A549 (cell line): ENCODE data around the gene TNS1. TPM values are rescaled to one million over a fixed set of nuclear protein-coding genes. Genes with fewer than 3 reads are reported as not detected.

ENCODE experiments used
- ATAC-seq, 2 experiments: fragments of 200-7000 bp in 1 of 2; fragments of >200 bp in 1 of 2; cut with Nextera tagmentation in 1 of 2; cut with Tn5 transposase in 1 of 2; 3 replicates each; pipeline versions ENCODE4 v1.8.0 to v1.9.1; 2018 to 2020; ENCODE audit warnings: mild to moderate bottlenecking in 1 of 2, moderate library complexity in 1 of 2
- CTCF ChIA-PET: fragments of 300-600 bp; sonication (Branson Sonifier 250); formaldehyde crosslinking; extraction: SDS; loops from one replicate; lab custom pipeline; 2021; ENCODE audit warnings: antibody characterized with exemption, inconsistent platforms; lab: Yijun Ruan, JAX
- POLR2A ChIA-PET: fragments of 350-600 bp; formaldehyde crosslinking; extraction: SDS; loops from one replicate; lab custom pipeline; 2021; ENCODE audit warnings: antibody characterized with exemption, inconsistent platforms; lab: Yijun Ruan, JAX
- DNase-seq, 2 experiments: peaks; one replicate each; pipeline versions ENCODE4 v3.0.0 to v3.0.0-alpha.2; 2011 to 2016; ENCODE audit warnings: low read depth in 1 of 2, low spot score in 1 of 2
- FAIRE-seq: peaks from 2 replicates; lab custom pipeline; 2011; peaks lifted over from hg19 to GRCh38; lab: Jason Lieb, UNC
- H3K27ac ChIP-seq, 2 experiments: fragments of >200 bp; sonication (Bioruptor Twin); formaldehyde crosslinking; 3 replicates each; pipeline ENCODE4 v1.5.1; 2016 to 2017
- H3K4me1 ChIP-seq: fragments of >200 bp; sonication (Bioruptor Twin); formaldehyde crosslinking; 3 replicates; pipeline ENCODE4 v1.6.1; 2016
- H3K4me2 ChIP-seq: fragments of >200 bp; sonication (Bioruptor Twin); formaldehyde crosslinking; 3 replicates; pipeline ENCODE4 v1.6.1; 2016
- H3K4me3 ChIP-seq: fragments of >200 bp; sonication (Bioruptor Twin); formaldehyde crosslinking; 3 replicates; pipeline ENCODE4 v1.5.1; 2016
- H3K9me3 ChIP-seq: fragments of >200 bp; sonication (Bioruptor Twin); formaldehyde crosslinking; 3 replicates; pipeline ENCODE4 v1.6.1; 2016
- BHLHE40 ChIP-seq: IDR thresholded peaks from 2 replicates; pipeline ENCODE4 v1.6.1; 2012; ENCODE audit warnings: low read depth, low read length, inconsistent platforms
- CBX2 ChIP-seq: fragments of 200-600 bp; sonication (generic); IDR thresholded peaks from 2 replicates; pipeline ENCODE4 v1.6.1; 2016; ENCODE audit warnings: low read depth, mild to moderate bottlenecking, borderline replicate concordance
- CHD4 ChIP-seq: fragments of 200-600 bp; sonication (generic); IDR thresholded peaks from 2 replicates; pipeline ENCODE4 v1.6.1; 2016; ENCODE audit warnings: antibody characterized with exemption, mild to moderate bottlenecking, borderline replicate concordance
- CTCF ChIP-seq: fragments of >200 bp; sonication (Bioruptor Twin); formaldehyde crosslinking; IDR thresholded peaks from 3 replicates; pipeline ENCODE4 v1.5.1; 2016
- E2F6 ChIP-seq: IDR thresholded peaks from 2 replicates; pipeline ENCODE4 v1.6.1; 2012; ENCODE audit warnings: low read depth, borderline replicate concordance
- ELK1 ChIP-seq: fragments of 150-350 bp; IDR thresholded peaks from 2 replicates; pipeline ENCODE4 v1.6.1; 2014; ENCODE audit warnings: low read depth, mild to moderate bottlenecking, low read length
- EP300 ChIP-seq, 2 experiments: fragments of >200 bp; sonication (Bioruptor Twin); formaldehyde crosslinking; IDR thresholded peaks; 2 replicates in 1 of 2; 3 replicates in 1 of 2; pipeline ENCODE4 v1.6.1; 2016 to 2017
- ESRRA ChIP-seq: fragments of 150-350 bp; IDR thresholded peaks from 2 replicates; pipeline ENCODE4 v1.6.1; 2014; ENCODE audit warnings: mild to moderate bottlenecking, low read length, borderline replicate concordance
- HES2 ChIP-seq: fragments of >200 bp; sonication (Bioruptor Twin); formaldehyde crosslinking; IDR thresholded peaks from 2 replicates; pipeline ENCODE4 v1.6.1; 2016
- HEYL ChIP-seq: fragments of 250-450 bp; sonication (Bioruptor Pico); IDR thresholded peaks from 2 replicates; pipeline ENCODE4 v1.8.0; 2021; ENCODE audit warnings: mild to moderate bottlenecking, moderate library complexity
- HMGXB4 ChIP-seq: fragments of 250-450 bp; sonication (Bioruptor Pico); IDR thresholded peaks from 2 replicates; pipeline ENCODE4 v1.5.0; 2021; ENCODE audit warnings: mild to moderate bottlenecking, moderate library complexity, borderline replicate concordance
- HOXB13 ChIP-seq: fragments of 250-450 bp; sonication (Bioruptor Pico); IDR thresholded peaks from 2 replicates; pipeline ENCODE4 v1.5.0; 2020; ENCODE audit warnings: low read depth, mild to moderate bottlenecking, moderate library complexity
- HOXB5 ChIP-seq: fragments of 250-450 bp; sonication (Bioruptor Pico); IDR thresholded peaks from 2 replicates; pipeline ENCODE4 v1.5.0; 2020; ENCODE audit warnings: mild to moderate bottlenecking, moderate library complexity
- JUNB ChIP-seq: fragments of >200 bp; sonication (Bioruptor Twin); formaldehyde crosslinking; IDR thresholded peaks from 2 replicates; pipeline ENCODE4 v1.6.1; 2016
- KDM5A ChIP-seq: fragments of 200-600 bp; sonication (generic); IDR thresholded peaks from 2 replicates; pipeline ENCODE4 v1.6.1; 2016; ENCODE audit warnings: antibody characterized with exemption, mild to moderate bottlenecking
- MAFK ChIP-seq: fragments of 450-650 bp; IDR thresholded peaks from 2 replicates; pipeline ENCODE4 v1.6.1; 2014; ENCODE audit not compliant: partially characterized antibody
- MYC ChIP-seq: IDR thresholded peaks from 2 replicates; pipeline ENCODE4 v1.6.1; 2012; ENCODE audit warnings: mild to moderate bottlenecking, inconsistent platforms, low read length, improper control_type of control experiment, borderline replicate concordance
- POLR2A ChIP-seq: IDR thresholded peaks from 2 replicates; pipeline ENCODE4 v1.6.1; 2012; ENCODE audit warnings: mild to moderate bottlenecking, low read length
- POLR2AphosphoS2 ChIP-seq: conservative IDR thresholded peaks from 2 replicates; pipeline ENCODE4 v1.6.1; 2012; ENCODE audit warnings: low read length, improper control_type of control experiment, inconsistent platforms
- RAD21 ChIP-seq, 2 experiments: fragments of >200 bp in 1 of 2; sonication (Bioruptor Twin) in 1 of 2; formaldehyde crosslinking in 1 of 2; IDR thresholded peaks in 1 of 2; conservative IDR thresholded peaks in 1 of 2; 2 replicates in 1 of 2; 3 replicates in 1 of 2; pipeline ENCODE4 v1.6.1; 2012 to 2018; ENCODE audit warnings: inconsistent platforms in 1 of 2
- RCOR1 ChIP-seq: fragments of 150-350 bp; IDR thresholded peaks from 2 replicates; pipeline ENCODE4 v1.6.1; 2014; ENCODE audit warnings: antibody characterized with exemption, low read length, low read depth
- SMC3 ChIP-seq: fragments of >200 bp; sonication (Bioruptor Twin); formaldehyde crosslinking; IDR thresholded peaks from 3 replicates; pipeline ENCODE4 v1.6.1; 2018; ENCODE audit warnings: inconsistent platforms
- SREBF2 ChIP-seq: fragments of 450-650 bp; IDR thresholded peaks from 2 replicates; pipeline ENCODE4 v1.6.1; 2014; ENCODE audit warnings: mild to moderate bottlenecking, moderate library complexity
- USF2 ChIP-seq: fragments of 450-650 bp; IDR thresholded peaks from 2 replicates; pipeline ENCODE4 v1.6.1; 2014; ENCODE audit warnings: antibody characterized with exemption
- ZSCAN20 ChIP-seq: fragments of 250-450 bp; sonication (Bioruptor Pico); IDR thresholded peaks from 2 replicates; pipeline ENCODE4 v1.8.0; 2022; ENCODE audit warnings: mild to moderate bottlenecking, moderate library complexity
- WGBS: methylation state at CpG from one replicate; pipeline ENCODE4 v1.1.6; 2017; ENCODE audit errors: missing lambda C conversion rate; 5-methylcytosine and 5-hydroxymethylcytosine counted together
- polyA plus RNA-seq, 4 experiments: library from polyadenylated mRNA; depleted of rRNA in 3 of 4; stranded (reverse); fragments of >200 nt; fragmentation: RNase III in 1 of 4; extraction: RNeasy Plus Mini Kit Qiagen cat#74134 plus additional on column Dnase treatment in 1 of 4; gene quantifications; 2 replicates in 3 of 4; 3 replicates in 1 of 4; pipeline ENCODE4 v1.2.3, GENCODE V29; 2011 to 2017

TNS1 gene
- polyA plus RNA-seq, 2 of the 4 experiments (the other 2 are of a cell fraction) = 4.9 to 10.6 TPM

- TF ChIP-seq ESRRA = no peak
- Histone ChIP-seq H3K9me3 (no peaks in the 10 kb centered on the region), H3K27ac (no peak overlapping the region), H3K4me1 (no peaks in the 10 kb centered on the region), H3K4me2 (no peak overlapping the region), H3K4me3 (no peak overlapping the region)
- FAIRE-seq (no peak), DNase-seq (no peak), ATAC-seq (no peak)
- CTCF ChIA-PET = interaction anchor here (1.0 to 2.6 kb wide), 3 partner anchors 15 to 52 kb away, joined by 4 to 11 read pairs (median 7); no protein-coding TSS in a partner anchor
- 49% methylated on average over 3 of the region's 3 CpGs for WGBS
- POLR2A ChIA-PET = no interaction called here
Measured at GRCh38 chr2:217834057-217834620, 168.7 kb downstream of the TNS1 start.

- no peak for FAIRE-seq
- H3K4me2 ChIP-seq = no peak overlapping the region
- CTCF ChIA-PET = interaction anchor here (0.6 to 2.6 kb wide), 3 partner anchors 26 to 53 kb away, joined by 3 to 11 read pairs (median 7); no protein-coding TSS in a partner anchor
Measured at GRCh38 chr2:217833439-217833838, 169.4 kb downstream of the TNS1 start.

GRCh38 chr2:217832987-217833386, 169.8 kb downstream of the TNS1 start:
- ATAC-seq (no peak), DNase-seq (no peak)
- WGBS = 90% methylated on average over 15 of the region's 15 CpGs
- no peak for TF ChIP-seq SMC3
- no peak for TF ChIP-seq MYC
- no peak for TF ChIP-seq CHD4
- no peak for TF ChIP-seq HMGXB4 (CRISPR knock-in tag)
- TF ChIP-seq RAD21 (conservative IDR thresholded peaks at IDR 0.05 in 1 of 2, IDR thresholded peaks at IDR 0.05 in 1 of 2) = no peak
- TF ChIP-seq BHLHE40 = no peak
- no peak for TF ChIP-seq E2F6
- no peak for TF ChIP-seq POLR2A

More at GRCh38 chr2:217833439-217833838, 169.4 kb downstream of the TNS1 start:
- WGBS = 85% methylated on average over 8 of the region's 8 CpGs
- no peaks in the 10 kb centered on the region for H3K9me3 ChIP-seq
- DNase-seq (no peak), ATAC-seq (no peak)
- H3K27ac ChIP-seq = no peak overlapping the region
- no peaks in the 10 kb centered on the region for H3K4me1 ChIP-seq
- no peak overlapping the region for H3K4me3 ChIP-seq
- POLR2A ChIA-PET = no interaction called here
- no peak for TF ChIP-seq CBX2
- no peak for TF ChIP-seq HEYL (CRISPR knock-in tag)
- no peak for TF ChIP-seq ZSCAN20
- no peak for TF ChIP-seq HOXB5
- no peak for TF ChIP-seq POLR2AphosphoS2
- TF ChIP-seq HOXB13 (CRISPR knock-in tag) = no peak
- no peak for TF ChIP-seq MAFK
- TF ChIP-seq RAD21 (conservative IDR thresholded peaks at IDR 0.05 in 1 of 2, IDR thresholded peaks at IDR 0.05 in 1 of 2) = no peak
- no peak for TF ChIP-seq RCOR1
- no peak for TF ChIP-seq ELK1
- no peak for TF ChIP-seq ESRRA
- TF ChIP-seq HES2 = no peak
- no peak for TF ChIP-seq KDM5A
- no peak for TF ChIP-seq EP300 (IDR thresholded peaks at IDR 0.05)
- no peak for TF ChIP-seq JUNB
- no peak for TF ChIP-seq CTCF
- TF ChIP-seq SREBF2 = no peak
- TF ChIP-seq USF2 = no peak

More at GRCh38 chr2:217832987-217833386, 169.8 kb downstream of the TNS1 start:
- H3K27ac ChIP-seq = no peak overlapping the region
- no peaks in the 10 kb centered on the region for H3K9me3 ChIP-seq
- no peak overlapping the region for H3K4me2 ChIP-seq
- ChIA-PET POLR2A (no interaction called here), CTCF (interaction anchor here (2.0 kb wide), 1 partner anchor 44 kb away, joined by 7 read pairs; no protein-coding TSS in a partner anchor)
- H3K4me3 ChIP-seq = no peak overlapping the region
- FAIRE-seq = no peak
- no peaks in the 10 kb centered on the region for H3K4me1 ChIP-seq
